IPS-18c (cell line): ENCODE data around the gene HSPA9.

Experiments
- H3K4me3 ChIP-seq: 2 replicates; pipeline ENCODE4 v1.7.0; 2013; ENCODE audit warnings: low read depth, mild to moderate bottlenecking, low read length, moderate library complexity; ENCODE audit not compliant: insufficient read depth
- H3K9me3 ChIP-seq: one replicate; pipeline ENCODE4 v1.6.1; 2013; ENCODE audit warnings: mild to moderate bottlenecking, low read length, moderate library complexity; ENCODE audit not compliant: control insufficient read depth, insufficient read depth

HSPA9 gene

DNA sequence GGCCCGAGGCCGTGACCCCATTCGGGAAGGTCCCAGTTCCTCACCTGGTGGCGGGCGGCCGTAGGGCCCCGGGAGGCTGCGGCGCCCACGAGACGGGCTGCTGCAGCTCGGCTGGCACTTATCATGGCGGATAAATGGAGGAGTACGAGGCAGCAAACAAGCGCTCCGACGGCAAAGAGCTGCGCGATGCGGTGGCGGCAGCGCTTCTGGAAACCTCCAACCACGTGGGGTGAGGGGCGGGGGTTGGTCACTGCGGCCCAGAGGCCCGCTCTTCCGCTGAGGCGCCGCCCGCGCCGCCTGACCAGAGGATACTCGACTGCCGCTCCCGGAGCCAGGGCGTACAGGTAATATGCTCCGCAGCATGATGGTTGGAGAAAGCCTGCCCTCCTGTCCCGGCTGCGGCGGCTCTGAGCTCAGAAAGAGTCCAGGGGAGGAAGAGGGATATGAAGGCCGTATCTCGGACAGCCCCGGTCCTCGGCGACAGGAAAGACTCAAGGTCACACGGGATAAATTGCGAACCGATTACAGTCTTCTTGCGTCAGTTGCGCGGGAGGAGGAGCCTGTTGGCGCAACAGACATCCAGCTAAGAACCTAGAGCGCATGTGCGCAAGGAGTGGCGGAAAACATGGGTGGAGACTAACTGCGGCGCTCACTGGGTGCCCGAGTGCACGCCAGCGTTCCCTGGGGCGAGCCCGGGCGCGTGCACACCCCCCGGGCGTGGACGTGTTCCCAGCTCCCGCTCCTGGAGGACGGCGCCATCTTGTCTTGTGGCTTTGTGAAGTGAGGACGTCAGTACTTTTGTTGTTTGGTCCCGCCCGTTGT is at the start of gene HSPA9:
Gene HSPA9, minus strand, starts transcription at position 208 of the 822 bp plus-strand sequence. Its CDS starts 83 bp downstream, at position 125.
- peak within 1 kb of the TSS; percentile 96 for H3K4me3 ChIP-seq
- H3K9me3 ChIP-seq: no peaks in the 10 kb centered on the region

DNA sequence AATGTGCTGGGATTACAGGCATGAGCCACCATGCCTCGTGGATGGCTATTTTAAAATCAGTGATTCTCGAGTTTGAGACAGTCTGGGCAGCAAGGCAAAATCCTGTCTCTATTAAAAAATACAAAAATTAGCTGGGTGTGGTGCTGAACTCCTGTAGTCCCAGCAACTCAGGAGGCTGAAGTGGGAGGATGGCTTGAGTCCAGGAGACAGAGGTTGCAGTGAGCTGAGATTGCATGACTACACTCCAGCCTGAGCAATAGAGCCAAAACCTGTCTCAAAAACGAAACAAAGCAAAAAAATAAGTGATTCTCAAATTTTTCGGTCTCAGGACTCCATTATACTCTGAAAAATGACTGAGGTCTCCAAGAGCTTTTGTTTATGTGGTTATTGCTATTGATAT is 47.9 kb upstream of the HSPA9 start:
- no peaks in the 10 kb centered on the region for H3K9me3 ChIP-seq
- no peak overlapping the region for H3K4me3 ChIP-seq

DNA sequence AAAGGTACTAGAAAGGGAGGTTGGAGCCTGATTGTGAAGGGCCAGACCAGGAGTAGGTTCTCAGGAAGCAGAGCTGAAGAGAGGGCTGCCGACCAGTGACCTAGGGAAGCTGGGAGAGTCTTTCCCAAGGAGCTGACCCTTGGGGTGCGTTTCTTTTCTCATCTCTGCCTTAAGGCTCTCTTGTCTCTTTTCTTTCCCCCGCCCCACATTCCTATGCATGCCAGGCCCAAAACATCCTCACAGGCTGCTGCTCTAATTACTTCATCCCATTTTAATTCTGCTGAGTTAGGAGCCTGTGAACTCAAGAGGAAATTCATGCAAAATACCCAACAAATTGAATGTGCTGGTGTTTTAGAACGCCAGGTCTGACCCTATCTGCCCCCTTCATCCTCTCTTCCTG is 46.9 kb upstream of the HSPA9 start:
- H3K9me3 ChIP-seq: no peaks in the 10 kb centered on the region
- peak overlapping the region; percentile 20; the same call in 1 of the 2 replicates for H3K4me3 ChIP-seq

DNA sequence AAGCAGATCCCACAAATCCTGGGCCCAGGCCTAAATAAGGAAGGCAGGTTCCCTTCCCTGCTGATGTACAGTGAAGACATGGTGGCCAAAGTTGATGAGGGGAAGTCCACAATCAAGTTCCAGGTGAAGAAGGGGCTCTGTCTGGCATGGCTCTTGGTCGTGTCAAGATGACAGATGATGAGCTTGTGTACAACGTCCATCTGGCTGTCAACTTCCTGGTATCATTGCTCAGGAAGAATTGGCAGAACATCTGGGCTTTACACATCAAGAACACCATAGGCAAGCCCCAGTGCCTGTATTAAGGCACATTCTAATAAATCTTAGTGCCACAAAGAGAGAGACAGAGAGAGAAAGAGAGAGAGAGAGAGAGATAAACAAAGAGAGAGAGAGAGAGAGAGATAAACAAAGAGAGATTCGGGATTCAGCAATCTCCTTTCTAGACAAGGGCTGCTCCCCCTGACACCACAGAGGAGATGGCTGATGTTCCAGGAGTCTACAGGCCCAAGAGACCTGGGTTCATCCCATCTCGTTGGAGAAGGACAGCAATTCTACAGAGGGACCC is 45.5 kb upstream of the HSPA9 start:
- H3K9me3 ChIP-seq: no peaks in the 10 kb centered on the region
- no peak overlapping the region for H3K4me3 ChIP-seq

DNA sequence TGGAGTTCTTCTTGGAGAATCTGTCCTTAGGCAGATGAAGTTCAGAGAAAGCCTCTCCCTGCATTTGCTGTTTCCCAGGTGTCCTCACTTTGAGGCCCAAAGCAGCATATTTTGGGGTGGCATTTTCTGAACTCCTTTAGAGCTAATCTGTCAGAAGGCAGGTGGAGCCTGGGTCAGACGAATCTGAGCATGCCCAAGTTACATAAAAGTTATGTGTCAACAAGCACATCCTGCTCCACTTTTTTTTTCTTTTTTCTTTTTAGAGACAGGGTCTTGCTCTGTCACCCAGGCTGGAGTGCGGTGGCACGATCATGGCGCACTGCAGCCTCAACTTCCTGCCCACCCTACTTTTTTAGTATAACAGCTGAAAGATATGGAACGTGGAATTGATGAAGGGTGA is 41.3 kb upstream of the HSPA9 start:
- Histone ChIP-seq H3K9me3 (no peaks in the 10 kb centered on the region), H3K4me3 (no peak overlapping the region)

DNA sequence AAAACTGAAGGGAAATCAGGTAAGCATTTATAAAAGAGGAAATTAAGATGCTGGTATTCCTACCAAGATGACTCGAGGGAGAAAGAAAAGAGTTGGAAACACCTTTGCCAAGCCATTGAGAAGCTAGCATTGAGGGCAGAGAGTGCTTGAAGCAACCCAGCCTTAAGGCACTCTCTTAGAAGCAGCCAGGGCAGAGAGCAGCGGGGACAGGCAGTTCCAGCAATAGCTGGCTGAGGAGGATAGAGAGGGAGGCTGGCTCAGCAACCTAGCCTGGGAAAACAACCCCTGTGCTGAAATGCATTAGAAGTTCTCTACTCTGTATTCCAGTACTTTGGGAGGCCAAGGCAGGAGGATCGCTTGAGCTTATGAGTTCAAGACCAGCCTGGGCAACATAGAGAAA is 40.3 kb upstream of the HSPA9 start:
- Histone ChIP-seq H3K9me3 (no peaks in the 10 kb centered on the region), H3K4me3 (no peak overlapping the region)

DNA sequence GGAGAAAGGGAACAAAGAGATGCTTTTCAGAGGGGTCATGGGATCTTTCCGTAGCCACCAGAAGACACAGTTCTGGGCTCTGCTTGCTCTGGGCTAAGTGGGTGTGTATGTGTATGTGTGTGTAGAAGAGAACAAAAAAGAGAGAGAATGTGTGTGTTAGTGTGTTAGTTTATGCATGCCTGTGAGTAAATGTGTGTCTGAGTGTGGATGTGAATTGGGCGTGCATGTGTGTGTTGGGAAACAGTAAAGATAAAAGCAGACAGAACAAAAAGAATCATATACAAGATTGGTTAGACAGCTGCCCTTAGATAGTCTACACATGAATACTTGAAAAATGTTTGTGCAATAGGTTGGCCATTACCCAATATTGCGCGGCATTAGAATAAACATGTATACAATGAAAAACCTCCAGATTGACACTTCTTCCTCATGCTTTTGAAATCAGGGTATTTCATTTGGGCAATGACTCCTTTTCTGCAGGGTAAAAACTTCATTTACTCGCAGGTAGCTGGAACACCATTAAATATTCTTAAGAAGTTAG is 36.5 kb upstream of the HSPA9 start:
- peak overlapping the region; percentile 59 for H3K4me3 ChIP-seq
- H3K9me3 ChIP-seq: no peaks in the 10 kb centered on the region

DNA sequence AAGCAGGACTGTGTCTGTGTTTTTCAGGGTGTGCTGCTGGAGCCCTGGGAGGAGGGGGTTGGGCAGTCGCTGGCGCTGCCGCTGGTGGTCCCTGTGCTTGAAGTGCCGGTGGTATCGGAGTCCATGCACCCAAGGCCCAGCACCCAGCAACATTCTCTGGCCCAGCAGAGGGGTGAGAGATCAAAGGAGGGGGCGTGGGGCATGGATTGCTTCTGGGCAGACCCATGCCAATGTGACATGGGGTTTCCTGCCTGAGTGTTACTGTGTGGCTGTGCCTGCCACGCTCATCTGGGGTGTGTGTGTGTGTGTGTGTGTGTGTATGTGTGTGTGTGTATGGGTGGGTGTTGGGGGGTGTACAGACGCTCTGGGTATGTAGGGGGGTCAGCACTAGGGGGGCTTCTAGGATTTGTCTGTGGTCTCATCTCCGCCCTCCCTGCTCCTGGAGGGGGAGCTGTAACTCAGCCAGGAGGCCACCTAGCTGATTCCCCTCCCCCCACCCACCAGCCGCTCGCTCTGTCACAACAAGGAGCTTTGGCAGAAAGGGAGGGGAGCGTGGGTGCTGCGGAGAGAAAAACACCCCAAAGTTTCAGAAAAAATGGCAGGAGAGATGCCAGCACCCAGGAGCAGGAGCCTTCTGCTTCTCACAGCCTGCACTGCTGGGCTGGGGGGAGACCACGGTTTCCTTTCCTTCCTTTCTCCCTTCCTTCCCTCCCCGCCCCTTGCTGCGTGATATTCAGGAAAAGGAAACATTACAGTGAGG is 35.9 kb upstream of the HSPA9 start:
- Histone ChIP-seq H3K9me3 (no peaks in the 10 kb centered on the region), H3K4me3 (peak overlapping the region; percentile 59)

DNA sequence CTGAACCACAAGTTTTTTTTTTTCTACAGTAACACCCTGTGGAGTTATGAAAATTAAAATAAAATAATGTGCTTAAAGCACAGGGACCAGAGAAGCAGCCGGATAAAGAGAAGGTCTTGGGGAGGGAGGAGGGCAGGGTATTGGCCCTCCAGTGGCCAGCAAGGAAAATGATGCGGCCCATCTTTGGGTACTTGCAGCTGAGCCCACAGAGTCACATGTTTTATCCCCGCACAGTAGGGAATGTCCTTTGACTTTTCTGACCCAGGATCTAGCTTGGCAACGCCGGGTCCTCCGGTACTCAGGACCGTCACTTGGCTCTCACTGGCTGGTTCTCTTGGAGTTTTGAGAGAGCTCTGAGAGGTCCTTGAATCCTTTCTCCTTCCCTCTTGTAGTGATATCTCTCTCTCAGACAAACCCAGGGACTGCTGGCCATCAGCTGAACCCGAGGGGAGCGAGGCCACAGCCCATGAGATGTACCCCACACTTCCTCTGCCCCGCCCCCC is 35.3 kb upstream of the HSPA9 start:
- Histone ChIP-seq H3K4me3 (peak overlapping the region; percentile 59), H3K9me3 (no peaks in the 10 kb centered on the region)

DNA sequence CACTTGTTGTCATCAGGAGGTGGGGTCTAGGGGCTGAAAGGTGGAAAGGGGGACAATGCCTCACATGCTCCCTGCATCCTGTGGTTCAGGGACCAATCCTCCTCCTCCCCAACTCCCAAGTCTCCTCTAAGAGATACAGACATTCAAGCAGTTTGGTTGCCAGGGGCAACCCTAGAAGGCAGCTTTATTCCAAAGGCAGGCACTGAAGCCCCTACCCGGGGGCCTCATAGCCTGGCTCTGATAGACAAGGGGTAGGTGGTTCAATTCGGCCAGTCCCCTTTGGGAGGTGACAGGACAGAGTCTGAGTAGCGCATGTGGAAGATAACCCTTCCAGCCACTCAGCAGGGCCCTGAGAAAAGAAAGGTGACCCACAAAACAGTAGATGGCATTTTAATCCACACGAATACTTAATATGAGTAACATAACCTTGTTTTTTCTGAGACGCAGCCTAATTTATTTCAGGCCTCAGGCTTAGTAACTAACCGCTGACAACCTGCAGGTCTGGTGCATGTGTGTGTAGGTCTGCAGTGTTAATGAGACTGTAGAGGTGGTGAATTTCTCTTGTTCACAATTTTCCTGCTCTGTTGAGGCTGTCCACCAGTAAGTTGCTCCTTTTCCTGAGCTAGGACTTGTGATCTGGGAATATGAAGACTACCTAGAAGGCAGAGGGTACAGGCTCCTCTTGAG is 31.3 kb upstream of the HSPA9 start:
- H3K9me3 ChIP-seq: no peaks in the 10 kb centered on the region
- H3K4me3 ChIP-seq: no peak overlapping the region

DNA sequence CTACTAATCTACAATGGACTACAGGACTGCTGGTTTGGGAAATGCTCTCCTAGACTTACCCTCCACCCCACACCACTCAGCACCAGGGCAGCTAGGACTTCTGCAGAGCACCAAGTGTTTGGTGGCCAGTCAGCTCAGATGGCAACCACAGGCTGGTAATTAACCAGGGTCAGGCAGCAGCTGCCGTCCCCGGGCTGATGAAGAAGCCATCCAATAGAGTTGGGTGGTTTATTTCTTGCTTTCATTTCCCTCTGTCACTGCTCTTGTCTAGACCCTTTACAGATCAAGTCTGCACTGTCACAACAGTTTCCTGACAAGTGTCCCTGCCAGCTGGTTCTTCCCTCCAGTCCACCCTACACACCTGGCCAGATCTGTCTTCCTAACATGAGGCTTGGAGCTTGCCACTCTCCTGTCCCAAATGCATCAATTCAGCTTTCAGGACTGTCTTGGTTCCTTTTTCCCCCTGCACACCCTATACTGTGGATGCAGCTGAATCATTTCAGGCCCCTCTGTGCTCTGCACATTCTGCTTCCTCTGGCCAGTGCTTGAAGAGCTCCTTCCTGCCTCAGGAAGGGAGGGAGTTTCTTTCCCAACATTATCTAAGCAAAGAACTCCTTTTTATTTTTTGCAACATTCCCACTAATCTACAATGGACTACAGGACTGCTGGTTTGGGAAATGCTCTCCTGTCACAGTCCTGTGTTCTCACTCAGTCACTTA is 30.2 kb upstream of the HSPA9 start:
- Histone ChIP-seq H3K9me3 (no peaks in the 10 kb centered on the region), H3K4me3 (no peak overlapping the region)

DNA sequence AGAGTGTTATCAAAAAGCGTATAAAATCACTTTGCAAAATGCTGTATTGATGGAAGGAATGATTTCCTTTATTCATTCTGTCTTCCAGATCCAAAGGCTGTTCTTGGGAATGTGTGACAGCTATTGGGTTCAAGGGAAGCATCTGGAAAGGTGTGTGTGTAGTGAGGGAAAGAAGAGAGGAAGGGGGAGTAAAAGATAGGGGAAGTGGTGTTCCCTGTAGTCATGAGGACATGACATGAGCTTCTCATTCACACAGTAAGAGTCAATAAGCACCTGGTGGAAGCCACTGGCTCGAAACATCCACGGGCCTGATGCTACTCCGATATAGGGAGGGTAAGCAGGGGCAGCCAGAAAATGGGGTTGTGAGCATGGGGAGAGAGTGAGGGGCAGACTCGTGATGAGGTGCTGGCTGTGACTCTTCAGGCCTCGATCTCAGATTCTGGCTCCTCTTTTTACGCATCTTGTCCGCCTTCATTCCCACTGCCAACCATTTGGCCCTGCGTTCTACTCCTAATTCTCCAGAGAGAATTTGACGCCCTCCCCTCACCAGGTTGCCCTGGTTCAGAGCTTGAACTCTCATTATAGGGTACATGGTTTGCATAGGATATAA is 29.1 kb upstream of the HSPA9 start:
- no peaks in the 10 kb centered on the region for H3K9me3 ChIP-seq
- H3K4me3 ChIP-seq: no peak overlapping the region

DNA sequence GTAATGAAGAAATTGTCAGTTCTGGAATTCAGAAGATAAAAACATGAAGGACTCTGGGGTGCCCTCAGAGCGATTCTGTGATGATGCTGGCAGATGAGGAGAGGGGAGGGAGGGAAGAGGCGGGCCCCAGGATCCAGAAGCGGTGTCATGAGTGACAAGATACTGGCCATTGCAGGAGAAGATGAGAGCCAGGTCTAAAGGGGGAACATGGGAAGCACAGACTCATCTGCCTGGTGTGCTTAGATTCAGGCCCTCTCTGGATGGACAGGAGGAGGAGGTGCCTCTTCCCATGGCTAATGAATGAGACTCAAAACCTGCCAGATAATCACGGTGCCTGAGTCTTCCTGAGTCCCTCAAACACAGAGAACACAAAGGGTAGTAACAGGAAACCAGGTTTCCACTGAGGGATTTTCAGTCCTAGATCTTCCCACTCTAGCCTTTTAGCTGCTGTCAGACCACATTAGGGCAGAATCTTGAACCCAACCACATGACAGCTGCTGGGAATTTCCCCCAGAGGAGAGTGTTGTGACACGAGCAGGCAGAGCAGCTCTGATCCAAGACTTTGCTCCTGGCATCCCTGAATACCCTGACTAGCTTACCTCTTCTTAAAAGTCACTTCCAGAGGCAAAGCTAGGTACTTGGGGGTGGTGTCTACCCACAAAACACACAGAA is 28.2 kb upstream of the HSPA9 start:
- H3K9me3 ChIP-seq: no peaks in the 10 kb centered on the region
- H3K4me3 ChIP-seq: no peak overlapping the region

DNA sequence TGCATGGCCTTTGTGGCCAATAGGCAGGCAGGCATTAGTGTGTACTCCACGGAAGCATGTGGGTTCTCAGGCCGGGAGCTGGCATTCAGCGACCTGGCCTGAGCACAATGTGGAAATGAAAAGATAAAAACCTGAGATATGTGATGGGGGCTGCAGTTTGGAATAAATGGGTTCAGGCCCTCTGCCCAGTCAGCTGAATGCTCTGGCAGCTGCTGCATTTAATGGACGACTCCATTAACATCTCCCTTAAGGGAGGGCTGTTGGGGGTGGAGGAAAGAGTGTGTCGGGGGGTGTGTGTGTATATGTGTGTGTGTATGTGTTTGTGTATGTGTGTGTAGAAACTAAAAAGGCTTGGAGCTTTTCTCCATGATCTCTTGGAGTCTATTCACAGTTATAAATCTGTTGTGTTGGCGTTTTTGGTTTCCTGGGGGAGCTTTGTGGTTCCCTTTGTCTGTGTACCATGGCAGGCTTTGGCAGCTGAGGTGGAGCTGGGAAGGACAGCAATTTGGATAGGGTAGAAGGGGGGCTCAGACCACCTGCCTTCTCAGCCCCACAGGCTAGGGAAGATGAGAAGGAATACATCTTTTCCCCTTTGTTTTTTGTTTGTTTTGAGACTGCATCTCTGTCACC is 27.3 kb upstream of the HSPA9 start:
- Histone ChIP-seq H3K4me3 (no peak overlapping the region), H3K9me3 (no peaks in the 10 kb centered on the region)

DNA sequence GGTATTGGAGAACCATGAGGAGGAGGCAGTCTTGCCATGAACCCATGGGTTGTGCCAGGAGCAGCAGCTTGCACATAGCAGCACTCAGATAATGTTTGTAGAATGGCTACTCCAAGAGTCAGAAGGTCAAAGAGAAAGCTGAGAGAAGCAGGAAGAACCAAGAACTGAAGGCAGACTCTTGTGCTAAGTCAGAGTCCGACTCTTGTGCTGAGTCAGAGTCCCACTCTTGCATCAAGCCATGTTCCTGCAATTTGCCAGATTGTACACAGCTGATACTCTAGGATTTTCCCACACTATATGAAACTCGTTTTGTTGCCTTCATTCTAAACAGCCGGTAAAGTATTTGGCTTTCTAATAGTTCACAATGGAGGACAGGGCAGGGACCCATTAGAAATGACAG is 26.2 kb upstream of the HSPA9 start:
- Histone ChIP-seq H3K9me3 (no peaks in the 10 kb centered on the region), H3K4me3 (no peak overlapping the region)
